GM21528 (cell line): Measurements from ENCODE around the gene CPVL.

ENCODE experiments used
- ATAC-seq: cut with Tn5 transposase; IDR thresholded peaks from one replicate; pipeline ENCODE4 v1.9.1; 2021; ENCODE audit warnings: mild to moderate bottlenecking, moderate library complexity; ENCODE audit not compliant: unreplicated experiment, low FRiP score

The CPVL gene

GRCh38 chr7:29158795-29159423 lies 12.6 kb upstream of the CPVL start:
- no peak for ATAC-seq

- ATAC-seq, result no peak
These were observed 10.6 kb upstream of the CPVL start for GRCh38 chr7:29156907-29157452.

GRCh38 chr7:29154076-29154475 lies 7.7 kb upstream of the CPVL start:
- ATAC-seq, result no peak

- no peak for ATAC-seq
These were observed 4.5 kb upstream of the CPVL start for GRCh38 chr7:29150856-29151255.

GRCh38 chr7:29149036-29149435 lies 2.7 kb upstream of the CPVL start:
- ATAC-seq, result no peak

GRCh38 chr7:29147821-29148220 lies 1.5 kb upstream of the CPVL start:
- ATAC-seq, result no peak

- ATAC-seq, result no peak
These were observed 712 bp upstream of the CPVL start for GRCh38 chr7:29146888-29147609.

GRCh38 chr7:29145553-29146056 lies 732 bp downstream of the CPVL start:
- ATAC-seq, result no peak

- no peak for ATAC-seq
These were observed 2.6 kb downstream of the CPVL start for GRCh38 chr7:29143751-29144150.

- no peak for ATAC-seq
These were observed 4.2 kb downstream of the CPVL start for GRCh38 chr7:29142021-29142727.

- no peak for ATAC-seq
These were observed 5.4 kb downstream of the CPVL start for GRCh38 chr7:29140873-29141468.

GRCh38 chr7:29139796-29140195 lies 6.5 kb downstream of the CPVL start:
- no peak for ATAC-seq

GRCh38 chr7:29139191-29139590 lies 7.1 kb downstream of the CPVL start:
- no peak for ATAC-seq

- no peak for ATAC-seq
These were observed 7.7 kb downstream of the CPVL start for GRCh38 chr7:29138588-29138987.

GRCh38 chr7:29135846-29136245 lies 10.5 kb downstream of the CPVL start:
- no peak for ATAC-seq

- no peak for ATAC-seq
These were observed 13.4 kb downstream of the CPVL start for GRCh38 chr7:29132980-29133379.

- no peak for ATAC-seq
These were observed 14.7 kb downstream of the CPVL start for GRCh38 chr7:29131678-29132077.

- no peak for ATAC-seq
These were observed 16.2 kb downstream of the CPVL start for GRCh38 chr7:29130096-29130495.

GRCh38 chr7:29127527-29127926 lies 18.8 kb downstream of the CPVL start:
- ATAC-seq, result no peak

GRCh38 chr7:29126804-29127203 lies 19.5 kb downstream of the CPVL start:
- ATAC-seq, result no peak
